Measurements from ENCODE around the gene SLC13A3. TPM values are rescaled to one million over a fixed set of nuclear protein-coding genes. Genes with fewer than 3 reads are reported as not detected.
A peak's percentile ranks its signal among the peaks of the same experiment; 100 is the strongest.

The SLC13A3 gene
- total RNA-seq, 4 donors from 2014 or later = 1.1 to 8.9 (median 4.2) TPM

- Histone ChIP-seq H3K36me3 (no peaks in the 10 kb centered on the region), H3K4me1 (no peaks in the 10 kb centered on the region), H3K27me3 (no peaks in the 10 kb centered on the region), H3K9me3 (no peaks in the 10 kb centered on the region), H3K27ac (no peak overlapping the region), H3K4me3 (no peak overlapping the region)
- peak in 1 of 2 donors; percentile 22 for DNase-seq (ENCODE audit: low spot score in 2 of 2)
- TF ChIP-seq, protein P1, sequence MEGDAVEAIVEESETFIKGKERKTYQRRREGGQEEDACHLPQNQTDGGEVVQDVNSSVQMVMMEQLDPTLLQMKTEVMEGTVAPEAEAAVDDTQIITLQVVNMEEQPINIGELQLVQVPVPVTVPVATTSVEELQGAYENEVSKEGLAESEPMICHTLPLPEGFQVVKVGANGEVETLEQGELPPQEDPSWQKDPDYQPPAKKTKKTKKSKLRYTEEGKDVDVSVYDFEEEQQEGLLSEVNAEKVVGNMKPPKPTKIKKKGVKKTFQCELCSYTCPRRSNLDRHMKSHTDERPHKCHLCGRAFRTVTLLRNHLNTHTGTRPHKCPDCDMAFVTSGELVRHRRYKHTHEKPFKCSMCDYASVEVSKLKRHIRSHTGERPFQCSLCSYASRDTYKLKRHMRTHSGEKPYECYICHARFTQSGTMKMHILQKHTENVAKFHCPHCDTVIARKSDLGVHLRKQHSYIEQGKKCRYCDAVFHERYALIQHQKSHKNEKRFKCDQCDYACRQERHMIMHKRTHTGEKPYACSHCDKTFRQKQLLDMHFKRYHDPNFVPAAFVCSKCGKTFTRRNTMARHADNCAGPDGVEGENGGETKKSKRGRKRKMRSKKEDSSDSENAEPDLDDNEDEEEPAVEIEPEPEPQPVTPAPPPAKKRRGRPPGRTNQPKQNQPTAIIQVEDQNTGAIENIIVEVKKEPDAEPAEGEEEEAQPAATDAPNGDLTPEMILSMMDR (IDR thresholded peaks at IDR 0.05) = no peak
- TF ChIP-seq POLR2AphosphoS5 (IDR thresholded peaks at IDR 0.05) (no peak), POLR2A (IDR thresholded peaks at IDR 0.05) (no peak), EP300 (IDR thresholded peaks at IDR 0.05) (no peak)
- WGBS = 70% methylated on average over 3 of the region's 3 CpGs
These were observed 45.6 kb upstream of the SLC13A3 start for GRCh38 chr20:46696791-46697279.

DNA sequence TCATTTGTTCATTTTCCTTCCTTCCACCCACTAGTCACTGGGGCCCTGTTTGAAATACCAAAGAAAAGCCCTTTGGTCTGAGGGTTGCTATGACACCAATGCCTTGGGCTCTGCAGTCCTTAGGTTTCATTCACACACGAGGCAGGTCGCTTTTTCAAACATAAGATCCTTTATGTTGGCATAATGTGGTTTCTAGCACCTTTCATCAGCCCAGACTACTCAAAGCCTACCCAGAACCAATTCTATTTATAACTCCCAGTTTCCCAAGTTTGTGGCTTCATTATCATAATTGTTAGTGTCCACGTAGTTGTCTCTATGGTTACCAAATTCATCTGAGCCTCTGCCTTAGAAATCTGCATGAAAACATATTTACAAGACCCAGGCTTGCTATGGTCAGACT lies 44.6 kb upstream of the SLC13A3 start:
- H3K4me1 ChIP-seq = no peaks in the 10 kb centered on the region
- TF ChIP-seq, protein P1 (IDR thresholded peaks at IDR 0.05) = no peak
- TF ChIP-seq POLR2A (IDR thresholded peaks at IDR 0.05) = no peak
- TF ChIP-seq POLR2AphosphoS5 (IDR thresholded peaks at IDR 0.05) = no peak
- no peak for TF ChIP-seq EP300 (IDR thresholded peaks at IDR 0.05)
- WGBS = 40% methylated on average over 3 of the region's 3 CpGs
- H3K4me3 ChIP-seq = no peak overlapping the region
- no peaks in the 10 kb centered on the region for H3K36me3 ChIP-seq
- no peak overlapping the region for H3K27ac ChIP-seq
- DNase-seq (ENCODE audit: low spot score in 2 of 2) = no peak
- H3K27me3 ChIP-seq = no peaks in the 10 kb centered on the region
- no peaks in the 10 kb centered on the region for H3K9me3 ChIP-seq

- TF ChIP-seq, protein P1 (IDR thresholded peaks at IDR 0.05) = no peak
- no peak for TF ChIP-seq POLR2A (IDR thresholded peaks at IDR 0.05)
- TF ChIP-seq EP300 (IDR thresholded peaks at IDR 0.05) = no peak
- no peak for TF ChIP-seq POLR2AphosphoS5 (IDR thresholded peaks at IDR 0.05)
- Histone ChIP-seq H3K27ac (no peak overlapping the region), H3K4me1 (peaks cover 6% of the 10 kb centered on the region), H3K27me3 (no peaks in the 10 kb centered on the region), H3K4me3 (no peak overlapping the region), H3K36me3 (no peaks in the 10 kb centered on the region), H3K9me3 (no peaks in the 10 kb centered on the region)
- no peak for DNase-seq (ENCODE audit: low spot score in 2 of 2)
- WGBS = 43% methylated on average over 2 of the region's 2 CpGs
These were observed 43.2 kb upstream of the SLC13A3 start for GRCh38 chr20:46694484-46694883.

DNA sequence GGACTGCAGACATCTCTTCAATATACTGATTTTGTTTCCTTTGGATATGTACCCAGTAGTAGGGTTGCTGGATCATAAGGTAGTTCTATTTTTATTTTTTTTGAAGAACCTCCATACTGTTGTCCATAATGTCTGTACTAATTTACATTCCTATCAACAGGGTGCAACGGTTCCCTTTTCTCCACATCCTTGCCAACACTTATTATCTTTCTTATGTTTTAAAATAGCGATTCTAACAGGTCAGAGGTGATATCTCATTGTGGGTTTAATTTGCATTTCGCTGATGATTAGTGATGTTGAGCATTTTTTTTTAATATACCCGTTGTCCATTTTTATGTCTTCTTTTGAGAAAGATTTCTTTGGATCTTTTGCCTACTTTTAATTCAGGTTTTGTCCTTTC lies 39.9 kb upstream of the SLC13A3 start:
- H3K36me3 ChIP-seq = no peaks in the 10 kb centered on the region
- no peak overlapping the region for H3K27ac ChIP-seq
- DNase-seq (ENCODE audit: low spot score in 2 of 2) = no peak
- no peaks in the 10 kb centered on the region for H3K9me3 ChIP-seq
- H3K27me3 ChIP-seq = no peaks in the 10 kb centered on the region
- no peak for TF ChIP-seq POLR2A (IDR thresholded peaks at IDR 0.05)
- TF ChIP-seq EP300 (IDR thresholded peaks at IDR 0.05) = no peak
- no peak for TF ChIP-seq POLR2AphosphoS5 (IDR thresholded peaks at IDR 0.05)
- TF ChIP-seq, protein P1 (IDR thresholded peaks at IDR 0.05) = no peak
- 80% methylated on average over 4 of the region's 4 CpGs for WGBS
- peaks cover 22% of the 10 kb centered on the region for H3K4me1 ChIP-seq
- no peak overlapping the region for H3K4me3 ChIP-seq

- no peaks in the 10 kb centered on the region for H3K9me3 ChIP-seq
- H3K4me1 ChIP-seq = peaks cover 25% of the 10 kb centered on the region
- peaks cover 3% of the 10 kb centered on the region for H3K36me3 ChIP-seq
- H3K27me3 ChIP-seq = no peaks in the 10 kb centered on the region
- H3K4me3 ChIP-seq = peak overlapping the region; percentile 83
- 56% methylated on average over 13 of the region's 13 CpGs for WGBS
- TF ChIP-seq POLR2AphosphoS5 (IDR thresholded peaks at IDR 0.05) = no peak
- TF ChIP-seq, protein P1 (IDR thresholded peaks at IDR 0.05) = no peak
- peak overlapping the region; percentile 97 for H3K27ac ChIP-seq
- no peak for DNase-seq (ENCODE audit: low spot score in 2 of 2)
These were observed 39.2 kb upstream of the SLC13A3 start for GRCh38 chr20:46690219-46691106.

Data from suprapubic skin (tissue), 4 donors.